ENCODE results near the gene CYP2W1. TPM values are rescaled to one million over a fixed set of nuclear protein-coding genes. Genes with fewer than 3 reads are reported as not detected.

CYP2W1 gene
- total RNA-seq, 1 donor from 2014 or later = 2.0 TPM

DNA sequence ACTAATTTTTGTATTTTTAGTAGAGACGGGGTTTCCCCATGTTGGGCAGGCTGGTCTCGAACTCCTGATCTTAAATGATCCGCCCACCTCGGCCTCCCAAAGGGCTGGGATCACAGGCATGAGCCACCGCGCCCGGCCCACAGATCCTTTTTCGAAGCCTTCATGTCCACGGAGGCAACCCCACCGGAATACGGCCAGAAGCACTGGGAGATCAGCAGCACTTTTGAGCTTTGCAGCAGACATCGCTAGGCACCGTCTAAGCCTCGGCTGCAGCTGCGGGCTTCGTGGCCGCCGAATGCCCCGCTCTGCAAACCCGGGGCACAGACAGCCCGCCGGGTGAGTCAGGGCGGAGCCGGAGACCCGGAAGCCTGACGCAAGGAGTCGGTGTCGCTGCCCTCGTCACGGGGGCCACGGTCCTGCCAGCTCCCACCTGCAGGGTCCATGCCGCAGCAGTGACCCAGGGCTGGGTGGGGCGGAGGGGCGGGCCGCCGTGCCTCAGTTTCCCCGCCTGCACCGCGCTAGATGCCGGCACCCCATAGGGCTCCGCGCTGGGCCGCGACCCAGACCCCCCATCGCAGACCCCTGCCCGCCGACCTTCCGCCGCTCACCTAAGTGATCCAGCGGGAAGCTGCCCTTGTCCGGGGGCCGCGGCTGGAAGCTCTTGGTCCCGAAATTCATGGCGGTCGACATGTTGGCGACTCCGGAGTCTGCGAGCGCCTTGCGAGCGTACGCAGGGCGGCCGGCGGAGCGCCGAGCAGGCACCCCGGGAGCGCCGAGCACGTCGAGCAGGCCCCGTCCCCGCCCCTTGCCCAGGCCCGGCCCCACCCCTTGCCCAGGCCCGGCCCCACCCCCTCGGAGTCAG is 7.9 kb upstream of the CYP2W1 start, which contains the start of gene COX19:
Gene COX19 (minus strand): TSS at position 730 of the 862 bp plus-strand sequence. CDS start 40 bp downstream, at position 690.
- no peaks in the 10 kb centered on the region for H3K9me3 ChIP-seq
- no peak for DNase-seq (ENCODE audit: extremely low spot score in 2 of 2)
- intact Hi-C loops (cut with DNase I) = no loop called here
- peaks cover 0 to 29% of the 10 kb centered on the region in 2 donors for H3K36me3 ChIP-seq
- H3K27ac ChIP-seq = peak within 1 kb of the TSS; percentile 91
- TF ChIP-seq, protein P1, sequence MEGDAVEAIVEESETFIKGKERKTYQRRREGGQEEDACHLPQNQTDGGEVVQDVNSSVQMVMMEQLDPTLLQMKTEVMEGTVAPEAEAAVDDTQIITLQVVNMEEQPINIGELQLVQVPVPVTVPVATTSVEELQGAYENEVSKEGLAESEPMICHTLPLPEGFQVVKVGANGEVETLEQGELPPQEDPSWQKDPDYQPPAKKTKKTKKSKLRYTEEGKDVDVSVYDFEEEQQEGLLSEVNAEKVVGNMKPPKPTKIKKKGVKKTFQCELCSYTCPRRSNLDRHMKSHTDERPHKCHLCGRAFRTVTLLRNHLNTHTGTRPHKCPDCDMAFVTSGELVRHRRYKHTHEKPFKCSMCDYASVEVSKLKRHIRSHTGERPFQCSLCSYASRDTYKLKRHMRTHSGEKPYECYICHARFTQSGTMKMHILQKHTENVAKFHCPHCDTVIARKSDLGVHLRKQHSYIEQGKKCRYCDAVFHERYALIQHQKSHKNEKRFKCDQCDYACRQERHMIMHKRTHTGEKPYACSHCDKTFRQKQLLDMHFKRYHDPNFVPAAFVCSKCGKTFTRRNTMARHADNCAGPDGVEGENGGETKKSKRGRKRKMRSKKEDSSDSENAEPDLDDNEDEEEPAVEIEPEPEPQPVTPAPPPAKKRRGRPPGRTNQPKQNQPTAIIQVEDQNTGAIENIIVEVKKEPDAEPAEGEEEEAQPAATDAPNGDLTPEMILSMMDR (IDR thresholded peaks at IDR 0.05) = no peak
- TF ChIP-seq POLR2A (IDR thresholded peaks at IDR 0.05) = no peak
- peak; percentile 52 to 91 for TF ChIP-seq POLR2AphosphoS5 (IDR thresholded peaks at IDR 0.05; ENCODE audit: insufficient read depth in 1 of 2, low read depth in 1 of 2)
- H3K4me3 ChIP-seq = peak within 1 kb of the TSS; percentile 74 to 100
- H3K27me3 ChIP-seq = no peaks in the 10 kb centered on the region
- peaks cover 35% of the 10 kb centered on the region for H3K4me1 ChIP-seq

DNA sequence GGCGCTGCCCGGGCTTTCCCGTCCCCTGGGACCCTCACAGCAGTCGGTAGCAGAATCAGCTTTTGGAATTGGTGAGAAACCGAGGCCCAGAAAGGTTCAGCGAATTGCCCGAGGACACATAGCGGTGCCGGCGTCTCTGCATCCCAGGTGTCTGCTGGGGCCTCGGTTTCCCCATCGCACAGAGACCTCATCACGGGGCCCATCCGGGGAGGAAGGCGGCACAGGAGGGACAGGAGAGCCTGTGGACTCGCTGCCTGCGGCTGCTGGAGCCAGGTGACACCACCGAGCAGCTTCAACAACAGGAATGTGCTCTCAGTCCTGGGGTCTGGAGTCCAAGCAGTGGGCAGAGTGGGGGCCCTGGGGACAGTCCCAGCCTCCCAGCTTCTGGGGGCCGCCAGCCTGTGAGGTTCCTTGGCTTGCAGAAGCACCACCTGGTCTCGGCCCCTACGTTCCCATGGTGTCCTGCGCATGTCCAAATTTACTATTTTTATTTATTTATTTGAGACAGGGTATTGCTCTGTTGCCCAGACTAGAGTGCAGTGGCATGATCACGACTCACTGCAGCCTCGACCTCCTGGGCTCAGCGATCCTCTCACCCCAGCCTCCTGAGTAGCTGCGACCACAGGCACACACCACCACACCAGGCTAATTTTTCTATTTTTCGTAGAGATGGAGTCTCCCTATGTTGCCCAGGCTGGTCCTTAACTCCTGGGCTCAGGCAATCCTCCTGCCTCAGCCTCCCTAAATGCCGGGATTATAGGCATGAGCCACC is 7.1 kb upstream of the CYP2W1 start:
- Histone ChIP-seq H3K4me3 (peak overlapping the region; percentile 74 to 100), H3K36me3 (peaks cover 0 to 21% of the 10 kb centered on the region in 2 donors), H3K4me1 (peaks cover 35% of the 10 kb centered on the region), H3K9me3 (no peaks in the 10 kb centered on the region), H3K27me3 (no peaks in the 10 kb centered on the region), H3K27ac (peak overlapping the region; percentile 91)
- no peak for TF ChIP-seq POLR2A (IDR thresholded peaks at IDR 0.05)
- no peak for TF ChIP-seq POLR2AphosphoS5 (IDR thresholded peaks at IDR 0.05; ENCODE audit: insufficient read depth in 1 of 2, low read depth in 1 of 2)
- TF ChIP-seq, protein P1 (IDR thresholded peaks at IDR 0.05) = no peak
- intact Hi-C loops (cut with DNase I) = no loop called here
- DNase-seq (ENCODE audit: extremely low spot score in 2 of 2) = no peak

DNA sequence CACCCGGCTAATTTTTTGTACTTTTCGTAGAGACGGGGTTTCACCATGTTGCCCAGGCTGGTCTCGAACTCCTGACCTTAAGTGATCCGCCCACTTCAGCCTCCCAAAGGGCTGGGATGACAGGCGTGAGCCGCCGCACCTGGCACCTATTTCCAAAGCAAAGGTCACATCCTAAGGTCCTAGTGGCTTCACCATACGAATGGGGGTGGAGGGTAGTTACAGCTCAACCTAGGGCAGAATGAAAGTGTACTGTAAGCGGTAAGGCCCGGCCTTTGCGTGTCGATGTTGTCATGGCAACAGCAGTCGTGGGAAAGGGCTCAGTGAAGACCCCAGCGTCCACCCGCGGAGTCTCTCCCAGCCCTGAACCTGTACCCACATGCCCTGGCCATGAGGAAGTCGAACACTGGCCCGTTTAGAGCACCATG is 6.1 kb upstream of the CYP2W1 start:
- TF ChIP-seq, protein P1 (IDR thresholded peaks at IDR 0.05) = no peak
- no peak for TF ChIP-seq POLR2AphosphoS5 (IDR thresholded peaks at IDR 0.05; ENCODE audit: insufficient read depth in 1 of 2, low read depth in 1 of 2)
- no peak for TF ChIP-seq POLR2A (IDR thresholded peaks at IDR 0.05)
- H3K27ac ChIP-seq = no peak overlapping the region
- H3K9me3 ChIP-seq = no peaks in the 10 kb centered on the region
- peaks cover 0 to 12% of the 10 kb centered on the region in 2 donors for H3K36me3 ChIP-seq
- intact Hi-C loops (cut with DNase I) = no loop called here
- H3K27me3 ChIP-seq = no peaks in the 10 kb centered on the region
- DNase-seq (ENCODE audit: extremely low spot score in 2 of 2) = no peak
- peaks cover 32% of the 10 kb centered on the region for H3K4me1 ChIP-seq
- no peak overlapping the region for H3K4me3 ChIP-seq

DNA sequence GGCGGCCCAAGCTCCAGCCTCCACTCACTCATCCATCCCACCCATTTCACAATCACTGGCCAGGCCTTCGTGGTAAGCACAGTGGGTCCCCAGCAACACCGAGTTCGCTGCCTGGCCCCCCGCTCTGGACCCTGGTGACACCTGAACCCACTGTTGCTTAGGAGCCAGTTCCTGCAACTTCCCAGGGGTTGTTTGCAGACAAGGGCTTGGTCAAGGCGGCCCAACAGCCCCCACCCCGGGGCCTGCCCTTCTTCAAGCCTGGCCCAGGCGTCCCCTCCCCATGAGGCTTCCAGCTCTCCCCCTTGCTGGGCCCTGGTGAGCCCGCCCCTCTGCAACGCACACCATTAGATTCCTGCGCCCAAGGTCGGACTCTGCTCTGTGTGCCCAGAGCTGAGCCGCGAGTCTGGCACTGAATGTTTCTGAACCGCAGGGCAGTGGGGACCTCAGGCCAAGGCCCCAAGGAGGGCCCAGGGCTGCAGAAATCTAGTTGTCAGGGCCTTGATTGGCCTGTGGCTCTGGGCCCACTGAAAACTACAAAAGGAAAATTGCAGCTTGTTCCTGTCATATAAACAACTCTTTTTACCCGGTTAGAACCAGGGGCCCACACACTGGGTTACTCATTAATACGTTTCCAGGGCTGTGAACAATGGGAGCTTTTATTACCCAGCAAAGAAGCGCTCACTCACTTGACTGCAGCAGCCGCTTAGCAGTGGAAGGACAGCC is 5.5 kb upstream of the CYP2W1 start:
- intact Hi-C loops (cut with DNase I) = no loop called here
- TF ChIP-seq, protein P1 (IDR thresholded peaks at IDR 0.05) = no peak
- TF ChIP-seq POLR2AphosphoS5 (IDR thresholded peaks at IDR 0.05; ENCODE audit: insufficient read depth in 1 of 2, low read depth in 1 of 2) = no peak
- no peak for TF ChIP-seq POLR2A (IDR thresholded peaks at IDR 0.05)
- DNase-seq (ENCODE audit: extremely low spot score in 2 of 2) = no peak
- no peak overlapping the region for H3K4me3 ChIP-seq
- no peaks in the 10 kb centered on the region for H3K9me3 ChIP-seq
- H3K4me1 ChIP-seq = peaks cover 33% of the 10 kb centered on the region
- no peaks in the 10 kb centered on the region for H3K27me3 ChIP-seq
- no peak overlapping the region for H3K27ac ChIP-seq
- peaks cover 0 to 6% of the 10 kb centered on the region in 2 donors for H3K36me3 ChIP-seq

Data from vagina (tissue), 2 donors.